H1 (cell line): ENCODE measurements around the gene ACVR2B. TPM values are rescaled to one million over a fixed set of nuclear protein-coding genes. Genes with fewer than 3 reads are reported as not detected.
A peak's percentile ranks its signal among the peaks of the same experiment; 100 is the strongest.

Experiments used
- ASH2L ChIP-seq: fragments of 200-600, 300-600 bp; sonication (generic); IDR thresholded peaks from one replicate; pipeline ENCODE4 v1.7.1; 2017; ENCODE audit warnings: low read length
- CEBPB ChIP-seq: IDR thresholded peaks from 2 replicates; pipeline ENCODE4 v1.6.1; 2012; ENCODE audit warnings: low read depth, low read length
- MAX ChIP-seq: IDR thresholded peaks from 2 replicates; pipeline ENCODE4 v1.6.1; 2012; ENCODE audit warnings: inconsistent platforms
- RNF2 ChIP-seq: fragments of 200-900, 300-1000 bp; sonication (generic); IDR thresholded peaks from 2 replicates; pipeline ENCODE4 v1.7.1; 2016; ENCODE audit warnings: borderline replicate concordance, low read depth, mild to moderate bottlenecking, antibody characterized with exemption, low read length; ENCODE audit not compliant: poor library complexity, severe bottlenecking; ENCODE audit errors: missing control alignments
- SIN3A ChIP-seq, 2 experiments: IDR thresholded peaks in 1 of 2; conservative IDR thresholded peaks in 1 of 2; 2 replicates each; pipeline ENCODE4 v1.6.1; 2011 to 2012; ENCODE audit warnings: low read length in 2 of 2, improper control_type of control experiment in 1 of 2, low read depth in 1 of 2, mild to moderate bottlenecking in 1 of 2
- TAF1 ChIP-seq: IDR thresholded peaks from 2 replicates; pipeline ENCODE4 v1.6.1; 2011; ENCODE audit warnings: mild to moderate bottlenecking, low read depth, low read length
- polyA plus RNA-seq, 7 experiments: library from polyadenylated mRNA; depleted of rRNA in 3 of 7; stranded (reverse) in 5 of 7; unstranded in 2 of 7; fragments of >200 nt in 5 of 7; fragments of 200-250 nt in 2 of 7; gene quantifications; 1 replicate in 5 of 7; 2 replicates in 1 of 7; 4 replicates in 1 of 7; pipeline versions ENCODE4 v1.2.1 to v1.2.3, GENCODE V29; 2011 to 2013; ENCODE audit warnings: missing spikeins in 2 of 7, mixed read lengths in 2 of 7
- total RNA-seq: library from RNA; stranded (reverse); fragmentation: NEBNext Ultra II Directional; extraction: Animal tissue kit (Norgen Biotek cat#: 25700); gene quantifications from 2 replicates; pipeline ENCODE4 v1.2.1, GENCODE V29; 2021
- TF ChIP-seq, protein P1 (sequence below), 3 experiments: IDR thresholded peaks; 1 replicate in 2 of 3; 2 replicates in 1 of 3; pipeline versions ENCODE4 v1.5.1 to v1.6.1; 2011; ENCODE audit warnings: low read length in 3 of 3, mild to moderate bottlenecking in 3 of 3, inconsistent platforms in 2 of 3, low read depth in 1 of 3, moderate library complexity in 1 of 3; ENCODE audit not compliant: insufficient read depth in 1 of 3; ENCODE audit errors: control extremely low read depth in 1 of 3

ACVR2B gene
- total and polyA plus RNA-seq, 2 of the 8 experiments (the other 6 are each of a cell fraction or from before 2014, with no cell fraction given), result 24.7 to 109 TPM

DNA sequence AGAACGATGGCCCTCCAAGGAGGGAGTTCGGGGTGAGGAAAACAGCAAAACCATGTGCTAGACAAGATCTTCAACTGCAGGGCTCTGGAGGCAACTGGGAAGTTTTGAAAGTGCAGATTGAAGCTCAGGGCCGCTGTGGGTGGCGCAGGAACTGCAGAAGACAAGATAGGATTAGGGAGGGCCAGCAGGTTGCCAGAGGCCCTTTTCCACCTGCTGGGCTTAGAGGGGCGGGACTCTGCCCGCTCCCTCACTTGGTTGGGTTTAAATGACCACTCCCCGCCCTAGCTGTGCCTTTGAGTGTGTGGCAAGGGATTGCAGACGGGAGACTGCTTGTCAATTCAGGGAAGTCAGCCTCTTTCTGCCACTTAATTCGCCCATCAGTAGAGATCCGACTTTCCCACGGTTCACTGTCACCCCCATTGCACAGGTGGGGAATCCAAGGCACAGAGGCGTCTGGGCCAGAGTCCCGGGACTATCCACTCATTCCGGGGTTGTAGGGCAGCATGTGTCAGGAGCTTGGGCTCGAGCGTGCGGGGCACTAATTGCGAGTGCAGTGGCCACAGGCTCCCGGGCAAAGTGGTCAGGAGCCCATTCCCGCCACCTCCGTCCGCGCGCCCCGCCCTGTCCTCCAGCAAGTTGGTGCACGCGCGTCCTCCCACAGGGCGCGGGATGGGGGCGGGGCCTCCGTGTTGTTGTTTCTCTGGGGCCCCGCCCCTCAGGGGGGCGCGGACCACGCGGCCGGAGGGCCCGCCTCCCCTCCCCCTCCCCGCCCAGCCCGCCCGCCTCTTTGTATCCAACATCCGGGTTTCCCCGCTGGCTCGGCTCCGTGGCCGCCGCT, at the start of gene ACVR2B (continued):
- TF ChIP-seq, protein P1, sequence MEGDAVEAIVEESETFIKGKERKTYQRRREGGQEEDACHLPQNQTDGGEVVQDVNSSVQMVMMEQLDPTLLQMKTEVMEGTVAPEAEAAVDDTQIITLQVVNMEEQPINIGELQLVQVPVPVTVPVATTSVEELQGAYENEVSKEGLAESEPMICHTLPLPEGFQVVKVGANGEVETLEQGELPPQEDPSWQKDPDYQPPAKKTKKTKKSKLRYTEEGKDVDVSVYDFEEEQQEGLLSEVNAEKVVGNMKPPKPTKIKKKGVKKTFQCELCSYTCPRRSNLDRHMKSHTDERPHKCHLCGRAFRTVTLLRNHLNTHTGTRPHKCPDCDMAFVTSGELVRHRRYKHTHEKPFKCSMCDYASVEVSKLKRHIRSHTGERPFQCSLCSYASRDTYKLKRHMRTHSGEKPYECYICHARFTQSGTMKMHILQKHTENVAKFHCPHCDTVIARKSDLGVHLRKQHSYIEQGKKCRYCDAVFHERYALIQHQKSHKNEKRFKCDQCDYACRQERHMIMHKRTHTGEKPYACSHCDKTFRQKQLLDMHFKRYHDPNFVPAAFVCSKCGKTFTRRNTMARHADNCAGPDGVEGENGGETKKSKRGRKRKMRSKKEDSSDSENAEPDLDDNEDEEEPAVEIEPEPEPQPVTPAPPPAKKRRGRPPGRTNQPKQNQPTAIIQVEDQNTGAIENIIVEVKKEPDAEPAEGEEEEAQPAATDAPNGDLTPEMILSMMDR (IDR thresholded peaks at IDR 0.05; ENCODE audit: control extremely low read depth in 1 of 3, insufficient read depth in 1 of 3, low read depth in 1 of 3, low read length in 3 of 3), result peak in 1 of 3 experiments; percentile 11; a peak in 1 of 4 replicates
- TF ChIP-seq SIN3A (conservative IDR thresholded peaks at IDR 0.05 in 1 of 2, IDR thresholded peaks at IDR 0.05 in 1 of 2; ENCODE audit: low read depth in 1 of 2, low read length in 2 of 2) (peak; percentile 60 to 66; a peak in 3 of 4 replicates), CEBPB (0 out of 2 replicates have a peak, but pooled peaks have one; percentile 21), MAX (peak; percentile 71), RNF2 (no peak), ASH2L (peak; percentile 80), TAF1 (peak; percentile 58; the same call in 1 of the 2 replicates)
